OCI-LY1 (cell line): ENCODE results near the gene HCK.

Experiments
- EZH2 ChIP-seq: fragments of 200-600 bp; sonication (generic), shearing (Covaris generic); IDR thresholded peaks from 2 replicates; pipeline ENCODE4 v1.8.0; 2017; ENCODE audit warnings: borderline replicate concordance, mixed run types, mild to moderate bottlenecking, antibody characterized with exemption, low read length, moderate library complexity, mixed read lengths
- TF ChIP-seq, protein P1 (sequence below): fragments of 200-600 bp; sonication (generic), shearing (Covaris generic); IDR thresholded peaks from 2 replicates; pipeline ENCODE4 v1.5.1; 2017; ENCODE audit warnings: mild to moderate bottlenecking, antibody characterized with exemption, low read length, moderate library complexity, mixed read lengths

DNA sequence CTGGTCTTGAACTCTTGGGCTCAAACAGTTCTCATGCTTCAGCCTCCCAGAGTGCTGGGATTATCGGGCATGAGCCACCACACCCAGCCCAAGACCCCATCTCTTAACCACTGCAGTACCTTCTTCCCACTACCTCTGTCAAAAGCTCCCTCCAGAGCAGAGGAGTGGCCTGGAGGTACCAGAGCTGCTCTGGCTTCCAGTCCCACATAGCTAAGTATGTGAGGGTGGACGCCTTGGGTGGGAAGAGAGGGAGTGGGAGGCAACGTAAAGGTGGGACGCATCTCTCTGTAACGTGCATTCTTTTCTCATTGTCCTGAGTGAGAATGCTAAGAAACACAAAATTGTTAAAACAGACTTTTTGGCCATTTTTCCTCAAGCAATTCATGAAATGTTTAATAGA is 82.0 kb downstream of the HCK start:
- TF ChIP-seq, protein P1, sequence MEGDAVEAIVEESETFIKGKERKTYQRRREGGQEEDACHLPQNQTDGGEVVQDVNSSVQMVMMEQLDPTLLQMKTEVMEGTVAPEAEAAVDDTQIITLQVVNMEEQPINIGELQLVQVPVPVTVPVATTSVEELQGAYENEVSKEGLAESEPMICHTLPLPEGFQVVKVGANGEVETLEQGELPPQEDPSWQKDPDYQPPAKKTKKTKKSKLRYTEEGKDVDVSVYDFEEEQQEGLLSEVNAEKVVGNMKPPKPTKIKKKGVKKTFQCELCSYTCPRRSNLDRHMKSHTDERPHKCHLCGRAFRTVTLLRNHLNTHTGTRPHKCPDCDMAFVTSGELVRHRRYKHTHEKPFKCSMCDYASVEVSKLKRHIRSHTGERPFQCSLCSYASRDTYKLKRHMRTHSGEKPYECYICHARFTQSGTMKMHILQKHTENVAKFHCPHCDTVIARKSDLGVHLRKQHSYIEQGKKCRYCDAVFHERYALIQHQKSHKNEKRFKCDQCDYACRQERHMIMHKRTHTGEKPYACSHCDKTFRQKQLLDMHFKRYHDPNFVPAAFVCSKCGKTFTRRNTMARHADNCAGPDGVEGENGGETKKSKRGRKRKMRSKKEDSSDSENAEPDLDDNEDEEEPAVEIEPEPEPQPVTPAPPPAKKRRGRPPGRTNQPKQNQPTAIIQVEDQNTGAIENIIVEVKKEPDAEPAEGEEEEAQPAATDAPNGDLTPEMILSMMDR: no peak
- TF ChIP-seq EZH2: no peak
